HG02798 (cell line): ENCODE results near the gene ADNP.
A peak's percentile ranks its signal among the peaks of the same experiment; 100 is the strongest.
"Not testable (repeated sequence)": the region's sequence is repeated elsewhere in the genome, so short reads cannot be mapped to it uniquely, and the experiment has no call there.

Experiments
- ATAC-seq: cut with Tn5 transposase; IDR thresholded peaks from one replicate; pipeline ENCODE4 v1.9.1; 2021; ENCODE audit warnings: mild to moderate bottlenecking; ENCODE audit not compliant: unreplicated experiment, poor library complexity

Gene ADNP

GRCh38 chr20:50931306-50932015 lies at the start of gene ADNP:
Gene ADNP, minus strand, starts transcription at chr20:50931437. Its CDS starts 27,441 bp downstream, at chr20:50903996.
- ATAC-seq, result peak; percentile 72

- ATAC-seq, result no peak
These were observed 48.9 kb upstream of the ADNP start for GRCh38 chr20:50980071-50980681.

GRCh38 chr20:50978533-50978932 lies 47.3 kb upstream of the ADNP start:
- ATAC-seq, result not testable (repeated sequence)

- no peak for ATAC-seq
These were observed 46.1 kb upstream of the ADNP start for GRCh38 chr20:50977066-50978021.

- ATAC-seq, result no peak
These were observed 44.6 kb upstream of the ADNP start for GRCh38 chr20:50975701-50976330.

- no peak for ATAC-seq
These were observed 38.7 kb upstream of the ADNP start for GRCh38 chr20:50969912-50970311.

- ATAC-seq, result no peak
These were observed 38.2 kb upstream of the ADNP start for GRCh38 chr20:50969435-50969834.

GRCh38 chr20:50968289-50968688 lies 37.1 kb upstream of the ADNP start:
- ATAC-seq, result no peak

GRCh38 chr20:50967586-50967985 lies 36.3 kb upstream of the ADNP start:
- ATAC-seq, result no peak

GRCh38 chr20:50959543-50960126 lies 28.4 kb upstream of the ADNP start:
- ATAC-seq, result no peak

GRCh38 chr20:50958615-50959542 lies 27.6 kb upstream of the ADNP start, which contains the start of gene MOCS3:
Gene MOCS3, plus strand, starts transcription at chr20:50958818. Its CDS starts 25 bp downstream, at chr20:50958843.
- peak; percentile 81 for ATAC-seq

- peak; percentile 92 for ATAC-seq
These were observed 26.8 kb upstream of the ADNP start, which contains the start of gene DPM1 for GRCh38 chr20:50957798-50958614. Gene DPM1, minus strand, starts transcription at chr20:50958532. Its CDS starts 9 bp downstream, at chr20:50958523.

GRCh38 chr20:50957276-50957675 lies 26.0 kb upstream of the ADNP start:
- ATAC-seq, result no peak

- no peak for ATAC-seq
These were observed 22.6 kb upstream of the ADNP start for GRCh38 chr20:50953821-50954220.

GRCh38 chr20:50953196-50953595 lies 22.0 kb upstream of the ADNP start:
- ATAC-seq, result no peak

GRCh38 chr20:50948132-50948785 lies 17.0 kb upstream of the ADNP start:
- ATAC-seq, result no peak

- ATAC-seq, result no peak
These were observed 11.8 kb upstream of the ADNP start for GRCh38 chr20:50943069-50943468.
